Measurements from ENCODE around the gene CARD14.

DNA sequence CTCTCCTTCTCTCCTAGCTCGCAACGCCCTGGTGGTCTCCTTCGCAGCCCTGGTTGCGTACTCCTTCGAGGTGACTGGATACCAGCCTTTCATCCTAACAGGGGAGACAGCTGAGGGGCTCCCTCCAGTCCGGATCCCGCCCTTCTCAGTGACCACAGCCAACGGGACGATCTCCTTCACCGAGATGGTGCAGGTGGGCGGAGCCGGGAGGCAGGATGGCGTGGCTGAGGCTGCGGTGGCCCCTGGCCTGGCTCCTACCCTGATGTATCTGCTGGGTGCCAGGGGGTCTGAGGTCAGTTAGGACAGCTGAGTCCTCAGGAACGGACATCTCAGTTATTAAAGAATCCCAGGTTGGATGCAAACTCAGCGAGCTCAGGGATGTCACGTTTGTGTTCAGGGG is 67.1 kb downstream of the CARD14 start:
- TF ChIP-seq, protein P1, sequence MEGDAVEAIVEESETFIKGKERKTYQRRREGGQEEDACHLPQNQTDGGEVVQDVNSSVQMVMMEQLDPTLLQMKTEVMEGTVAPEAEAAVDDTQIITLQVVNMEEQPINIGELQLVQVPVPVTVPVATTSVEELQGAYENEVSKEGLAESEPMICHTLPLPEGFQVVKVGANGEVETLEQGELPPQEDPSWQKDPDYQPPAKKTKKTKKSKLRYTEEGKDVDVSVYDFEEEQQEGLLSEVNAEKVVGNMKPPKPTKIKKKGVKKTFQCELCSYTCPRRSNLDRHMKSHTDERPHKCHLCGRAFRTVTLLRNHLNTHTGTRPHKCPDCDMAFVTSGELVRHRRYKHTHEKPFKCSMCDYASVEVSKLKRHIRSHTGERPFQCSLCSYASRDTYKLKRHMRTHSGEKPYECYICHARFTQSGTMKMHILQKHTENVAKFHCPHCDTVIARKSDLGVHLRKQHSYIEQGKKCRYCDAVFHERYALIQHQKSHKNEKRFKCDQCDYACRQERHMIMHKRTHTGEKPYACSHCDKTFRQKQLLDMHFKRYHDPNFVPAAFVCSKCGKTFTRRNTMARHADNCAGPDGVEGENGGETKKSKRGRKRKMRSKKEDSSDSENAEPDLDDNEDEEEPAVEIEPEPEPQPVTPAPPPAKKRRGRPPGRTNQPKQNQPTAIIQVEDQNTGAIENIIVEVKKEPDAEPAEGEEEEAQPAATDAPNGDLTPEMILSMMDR (conservative IDR thresholded peaks at IDR 0.05) = no peak
- TF ChIP-seq EZH2 (IDR thresholded peaks at IDR 0.05; ENCODE audit: low read depth) = no peak

All from PC-9 (cell line).